GM19452 (cell line): ENCODE data around the gene RASGEF1C.
"Not testable (repeated sequence)": the region's sequence is repeated elsewhere in the genome, so short reads cannot be mapped to it uniquely, and the experiment has no call there.

Experiments
- ATAC-seq: cut with Tn5 transposase; IDR thresholded peaks from one replicate; pipeline ENCODE4 v1.9.1; 2021; ENCODE audit not compliant: unreplicated experiment

The RASGEF1C gene

GRCh38 chr5:180211761-180212035, 2.7 kb upstream of the RASGEF1C start:
- no peak for ATAC-seq

- no peak for ATAC-seq
Measured at GRCh38 chr5:180210961-180211760, 2.1 kb upstream of the RASGEF1C start.

GRCh38 chr5:180210077-180210476, 1.1 kb upstream of the RASGEF1C start:
- not testable (repeated sequence) for ATAC-seq

GRCh38 chr5:180208435-180209081, 453 bp downstream of the RASGEF1C start:
- no peak for ATAC-seq

- no peak for ATAC-seq
Measured at GRCh38 chr5:180208038-180208434, 975 bp downstream of the RASGEF1C start.

- ATAC-seq: no peak
Measured at GRCh38 chr5:180207593-180207992, 1.4 kb downstream of the RASGEF1C start.

- ATAC-seq: no peak
Measured at GRCh38 chr5:180206993-180207392, 2.0 kb downstream of the RASGEF1C start.

- no peak for ATAC-seq
Measured at GRCh38 chr5:180205916-180206315, 3.1 kb downstream of the RASGEF1C start.

- no peak for ATAC-seq
Measured at GRCh38 chr5:180204276-180204819, 4.7 kb downstream of the RASGEF1C start.

- ATAC-seq: no peak
Measured at GRCh38 chr5:180202939-180203573, 6.0 kb downstream of the RASGEF1C start.

GRCh38 chr5:180201051-180201987, 7.7 kb downstream of the RASGEF1C start:
- ATAC-seq: no peak

GRCh38 chr5:180199390-180199789, 9.6 kb downstream of the RASGEF1C start:
- ATAC-seq: no peak

GRCh38 chr5:180198208-180198607, 10.8 kb downstream of the RASGEF1C start:
- ATAC-seq: no peak

- no peak for ATAC-seq
Measured at GRCh38 chr5:180197016-180197702, 11.9 kb downstream of the RASGEF1C start.

GRCh38 chr5:180194410-180195345, 14.3 kb downstream of the RASGEF1C start:
- ATAC-seq: no peak

- no peak for ATAC-seq
Measured at GRCh38 chr5:180193749-180194375, 15.1 kb downstream of the RASGEF1C start.

- no peak for ATAC-seq
Measured at GRCh38 chr5:180191716-180192115, 17.3 kb downstream of the RASGEF1C start.

- no peak for ATAC-seq
Measured at GRCh38 chr5:180187767-180188166, 21.2 kb downstream of the RASGEF1C start.

GRCh38 chr5:180180846-180181245, 28.2 kb downstream of the RASGEF1C start:
- no peak for ATAC-seq
